ENCODE results near the gene CLIC5.

DNA sequence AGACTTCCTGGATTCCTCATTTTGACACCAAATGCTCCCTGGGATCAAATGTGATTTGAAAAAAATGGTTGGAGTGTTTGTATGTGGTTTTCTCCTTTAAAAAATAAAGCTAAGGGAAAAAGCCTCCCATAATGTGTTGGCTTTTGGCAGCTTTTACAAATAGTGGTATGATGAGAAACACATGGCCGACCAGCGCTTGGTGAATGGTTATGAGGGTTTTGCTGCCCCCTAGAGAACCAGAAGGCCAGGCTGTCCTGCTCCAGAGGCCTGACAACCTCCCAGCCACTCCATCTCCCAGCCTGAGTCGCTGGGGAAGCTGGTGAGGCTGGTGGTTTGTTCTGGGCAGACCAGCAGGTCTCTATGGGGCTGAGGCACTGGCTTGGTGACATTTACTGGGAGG, 69.3 kb downstream of the CLIC5 start:
- TF ChIP-seq CTCF (IDR thresholded peaks at IDR 0.05) (no peak), EZH2 (IDR thresholded peaks at IDR 0.05; ENCODE audit: borderline replicate concordance, insufficient read depth, low read depth, low read length, poor library complexity, severe bottlenecking) (no peak)

Data from B cell (primary cell).